Thoracic aorta (tissue), 2 donors: Measurements from ENCODE around the gene SLC17A9. TPM values are rescaled to one million over a fixed set of nuclear protein-coding genes. Genes with fewer than 3 reads are reported as not detected.

Experiments used
- ATAC-seq: fragments of 150-250 bp; one replicate; pipeline ENCODE4 v1.8.0; 2017; ENCODE audit warnings: low read depth; ENCODE audit not compliant: insufficient number of reproducible peaks, low FRiP score
- DNase-seq: peaks from one replicate; pipeline ENCODE4 v3.0.0-alpha.2; 2020; ENCODE audit warnings: low spot score
- H3K27ac ChIP-seq, 2 donors: fragments of 200-600 bp; sonication (generic); 1 replicate in 1 of 2; 2 replicates in 1 of 2; pipeline ENCODE4 v1.5.1; 2016; ENCODE audit warnings: mild to moderate bottlenecking in 2 of 2, moderate library complexity in 2 of 2
- H3K27me3 ChIP-seq: fragments of 200-600 bp; sonication (generic); replicated peaks from 2 replicates; pipeline ENCODE4 v1.6.0; 2016; ENCODE audit warnings: mild to moderate bottlenecking; ENCODE audit not compliant: insufficient read depth
- H3K36me3 ChIP-seq: fragments of 200-600 bp; sonication (generic); one replicate; pipeline ENCODE4 v1.5.1; 2016
- H3K4me1 ChIP-seq, 2 donors: fragments of 200-600 bp; sonication (generic); 1 replicate in 1 of 2; 2 replicates in 1 of 2; pipeline versions ENCODE4 v1.5.1 to v1.6.0; 2016; ENCODE audit warnings: low read depth in 2 of 2, mild to moderate bottlenecking in 1 of 2; ENCODE audit not compliant: control insufficient read depth in 1 of 2
- H3K4me3 ChIP-seq: fragments of 200-600 bp; sonication (generic); 2 replicates; pipeline ENCODE4 v1.5.1; 2016; ENCODE audit warnings: mild to moderate bottlenecking
- H3K9me3 ChIP-seq: fragments of 200-600 bp; sonication (generic); 2 replicates; pipeline ENCODE4 v1.5.1; 2016
- total RNA-seq, 2 donors: library from RNA; depleted of rRNA; stranded (reverse); fragments of >200 nt; gene quantifications; one replicate each; pipeline versions ENCODE4 v1.1.0 to v1.2.3, GENCODE V29; 2016
- TF ChIP-seq, protein P1 (sequence below): fragments of 200-600 bp; sonication (generic); IDR thresholded peaks from one replicate; pipeline ENCODE4 v1.5.1; 2019; ENCODE audit warnings: antibody characterized with exemption

SLC17A9 gene
- total RNA-seq, 2 donors from 2014 or later, result 17.9 to 18.8 TPM

DNA sequence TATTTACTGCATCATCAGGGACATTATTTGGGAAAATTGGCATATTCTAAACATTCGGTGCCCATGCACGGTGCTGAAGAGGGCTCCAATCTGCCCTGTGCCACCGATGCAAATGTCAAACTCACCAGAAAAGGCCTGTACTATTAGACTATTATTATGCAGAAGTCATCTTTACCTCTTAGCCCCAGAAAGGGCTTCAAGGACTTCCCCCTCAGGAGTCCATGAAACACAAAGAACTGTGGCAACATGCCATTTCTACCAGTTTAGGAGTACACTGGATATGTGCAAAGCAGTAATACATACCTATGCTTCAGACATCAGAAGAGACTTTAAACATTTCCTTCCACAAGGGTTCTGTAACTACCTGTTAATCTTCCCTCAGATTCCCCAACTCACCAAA is 34.8 kb upstream of the SLC17A9 start:
- H3K36me3 ChIP-seq, result peaks cover 6% of the 10 kb centered on the region
- H3K27ac ChIP-seq, result no peak overlapping the region
- H3K4me1 ChIP-seq, result peaks cover 74 to 94% of the 10 kb centered on the region in 2 donors
- peak overlapping the region; percentile 6 for H3K4me3 ChIP-seq
- no peaks in the 10 kb centered on the region for H3K9me3 ChIP-seq
- no peak for ATAC-seq
- DNase-seq, result no peak
- no peaks in the 10 kb centered on the region for H3K27me3 ChIP-seq
- TF ChIP-seq, protein P1, sequence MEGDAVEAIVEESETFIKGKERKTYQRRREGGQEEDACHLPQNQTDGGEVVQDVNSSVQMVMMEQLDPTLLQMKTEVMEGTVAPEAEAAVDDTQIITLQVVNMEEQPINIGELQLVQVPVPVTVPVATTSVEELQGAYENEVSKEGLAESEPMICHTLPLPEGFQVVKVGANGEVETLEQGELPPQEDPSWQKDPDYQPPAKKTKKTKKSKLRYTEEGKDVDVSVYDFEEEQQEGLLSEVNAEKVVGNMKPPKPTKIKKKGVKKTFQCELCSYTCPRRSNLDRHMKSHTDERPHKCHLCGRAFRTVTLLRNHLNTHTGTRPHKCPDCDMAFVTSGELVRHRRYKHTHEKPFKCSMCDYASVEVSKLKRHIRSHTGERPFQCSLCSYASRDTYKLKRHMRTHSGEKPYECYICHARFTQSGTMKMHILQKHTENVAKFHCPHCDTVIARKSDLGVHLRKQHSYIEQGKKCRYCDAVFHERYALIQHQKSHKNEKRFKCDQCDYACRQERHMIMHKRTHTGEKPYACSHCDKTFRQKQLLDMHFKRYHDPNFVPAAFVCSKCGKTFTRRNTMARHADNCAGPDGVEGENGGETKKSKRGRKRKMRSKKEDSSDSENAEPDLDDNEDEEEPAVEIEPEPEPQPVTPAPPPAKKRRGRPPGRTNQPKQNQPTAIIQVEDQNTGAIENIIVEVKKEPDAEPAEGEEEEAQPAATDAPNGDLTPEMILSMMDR, result no peak

GRCh38 chr20:62918147-62918546 is 34.4 kb upstream of the SLC17A9 start:
- Histone ChIP-seq H3K4me1 (peaks cover 79 to 97% of the 10 kb centered on the region in 2 donors), H3K4me3 (peak overlapping the region; percentile 6), H3K27ac (no peak overlapping the region), H3K36me3 (peaks cover 2% of the 10 kb centered on the region), H3K27me3 (no peaks in the 10 kb centered on the region), H3K9me3 (no peaks in the 10 kb centered on the region)
- TF ChIP-seq, protein P1, result no peak
- ATAC-seq (no peak), DNase-seq (no peak)

GRCh38 chr20:62918831-62919230 is 33.7 kb upstream of the SLC17A9 start:
- Histone ChIP-seq H3K36me3 (no peaks in the 10 kb centered on the region), H3K9me3 (no peaks in the 10 kb centered on the region), H3K4me1 (peaks cover 78 to 97% of the 10 kb centered on the region in 2 donors), H3K27ac (no peak overlapping the region), H3K27me3 (no peaks in the 10 kb centered on the region), H3K4me3 (no peak overlapping the region)
- DNase-seq (no peak), ATAC-seq (no peak)
- TF ChIP-seq, protein P1, result no peak

- no peak for ATAC-seq
- TF ChIP-seq, protein P1, result no peak
- H3K4me3 ChIP-seq, result no peak overlapping the region
- H3K36me3 ChIP-seq, result no peaks in the 10 kb centered on the region
- DNase-seq, result no peak
- peaks cover 79 to 98% of the 10 kb centered on the region in 2 donors for H3K4me1 ChIP-seq
- H3K27ac ChIP-seq, result no peak overlapping the region
- no peaks in the 10 kb centered on the region for H3K9me3 ChIP-seq
- no peaks in the 10 kb centered on the region for H3K27me3 ChIP-seq
Observed at GRCh38 chr20:62920039-62920645, 32.4 kb upstream of the SLC17A9 start.

DNA sequence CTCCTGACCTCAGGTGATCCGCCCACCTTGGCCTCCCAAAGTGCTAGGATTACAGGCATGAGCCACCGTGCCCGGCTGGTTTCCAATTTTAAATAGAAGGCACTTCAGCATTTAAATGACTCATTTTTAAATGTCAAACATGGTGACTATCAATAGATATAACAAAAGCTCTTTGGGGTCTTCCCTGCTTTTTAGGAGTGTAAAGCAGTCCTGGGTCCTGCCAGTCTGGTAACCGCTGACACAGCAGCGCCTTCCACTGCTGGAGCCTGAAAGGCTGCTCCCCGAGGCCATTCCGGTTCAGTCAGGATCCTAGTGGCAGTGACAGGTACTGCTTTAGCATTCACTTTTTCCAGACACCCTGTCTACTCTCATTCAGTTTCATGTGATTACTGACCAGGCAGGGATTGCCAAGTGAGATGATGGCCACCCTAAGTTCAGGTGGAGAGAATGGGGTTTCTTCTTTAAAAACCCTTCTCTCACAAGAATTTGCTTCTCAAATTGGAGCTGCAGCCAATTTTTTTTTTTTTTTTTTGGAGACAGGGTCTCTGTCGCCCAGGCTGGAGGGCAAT is 31.3 kb upstream of the SLC17A9 start:
- ATAC-seq, result no peak
- no peak overlapping the region for H3K27ac ChIP-seq
- H3K36me3 ChIP-seq, result no peaks in the 10 kb centered on the region
- H3K9me3 ChIP-seq, result no peaks in the 10 kb centered on the region
- H3K4me3 ChIP-seq, result no peak overlapping the region
- no peaks in the 10 kb centered on the region for H3K27me3 ChIP-seq
- peaks cover 78 to 88% of the 10 kb centered on the region in 2 donors for H3K4me1 ChIP-seq
- TF ChIP-seq, protein P1, result peak; percentile 50
- no peak for DNase-seq
